ENCODE data around the gene SIAE.

Gene SIAE, protein sequence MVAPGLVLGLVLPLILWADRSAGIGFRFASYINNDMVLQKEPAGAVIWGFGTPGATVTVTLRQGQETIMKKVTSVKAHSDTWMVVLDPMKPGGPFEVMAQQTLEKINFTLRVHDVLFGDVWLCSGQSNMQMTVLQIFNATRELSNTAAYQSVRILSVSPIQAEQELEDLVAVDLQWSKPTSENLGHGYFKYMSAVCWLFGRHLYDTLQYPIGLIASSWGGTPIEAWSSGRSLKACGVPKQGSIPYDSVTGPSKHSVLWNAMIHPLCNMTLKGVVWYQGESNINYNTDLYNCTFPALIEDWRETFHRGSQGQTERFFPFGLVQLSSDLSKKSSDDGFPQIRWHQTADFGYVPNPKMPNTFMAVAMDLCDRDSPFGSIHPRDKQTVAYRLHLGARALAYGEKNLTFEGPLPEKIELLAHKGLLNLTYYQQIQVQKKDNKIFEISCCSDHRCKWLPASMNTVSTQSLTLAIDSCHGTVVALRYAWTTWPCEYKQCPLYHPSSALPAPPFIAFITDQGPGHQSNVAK

DNA sequence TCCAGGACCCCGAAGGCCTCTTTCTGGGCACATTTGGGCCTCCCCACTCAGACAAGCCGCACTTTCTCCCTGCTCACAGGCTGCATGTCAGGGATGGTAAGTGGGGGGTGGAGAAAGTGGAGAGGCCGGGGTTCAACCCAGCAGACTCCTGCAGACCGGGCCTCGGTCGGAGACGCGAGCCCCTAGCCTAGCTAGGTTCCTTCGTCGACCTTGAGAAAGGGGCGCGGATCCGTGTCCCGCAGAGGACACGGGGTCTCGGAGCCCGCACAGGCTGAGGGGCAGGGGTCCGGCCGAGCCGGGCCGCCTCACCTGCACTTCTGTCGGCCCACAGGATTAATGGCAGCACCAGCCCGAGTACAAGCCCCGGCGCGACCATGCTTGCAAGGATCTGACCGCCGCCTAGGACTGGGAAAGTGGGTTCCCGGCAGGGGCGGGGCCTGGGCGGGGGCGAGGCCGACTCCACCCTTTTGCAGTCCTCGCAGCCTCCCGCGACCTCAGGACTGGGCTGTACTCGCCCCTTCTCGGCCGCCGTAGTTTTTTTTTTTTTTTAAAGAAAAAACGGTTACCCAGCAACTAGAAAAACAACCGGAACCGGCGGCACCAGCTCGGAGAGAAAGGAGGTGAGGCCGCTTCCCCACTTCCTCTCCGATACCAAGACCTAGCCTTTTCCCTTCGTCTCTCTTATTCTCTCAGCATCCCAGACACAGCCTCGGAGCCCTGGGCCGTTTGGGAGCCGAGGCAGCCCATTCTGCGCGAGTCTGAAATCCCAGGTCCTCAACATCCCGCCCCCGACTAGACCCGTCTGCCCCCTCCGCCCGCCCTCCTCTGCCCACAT lies at the start of gene SIAE, which contains the start of gene SPA17:
TSS of gene SIAE (minus strand) at position 407 of the 835 bp plus-strand sequence. CDS start at position 376, 31 bp downstream.
TSS of gene SPA17 (plus strand) at position 572 of the 835 bp plus-strand sequence. CDS start 1,361 bp downstream, outside the sequence.
- DNase-seq (ENCODE audit: low read depth in 3 of 3) = peak; percentile 80 to 84 (median 82)

GRCh38 chr11:124722176-124722575 lies 48.6 kb upstream of the SIAE start:
- no peak for DNase-seq (ENCODE audit: low read depth in 3 of 3)

GRCh38 chr11:124719534-124719933 lies 46.0 kb upstream of the SIAE start:
- no peak for DNase-seq (ENCODE audit: low read depth in 3 of 3)

GRCh38 chr11:124718801-124719200 lies 45.3 kb upstream of the SIAE start:
- DNase-seq (ENCODE audit: low read depth in 3 of 3) = no peak

DNA sequence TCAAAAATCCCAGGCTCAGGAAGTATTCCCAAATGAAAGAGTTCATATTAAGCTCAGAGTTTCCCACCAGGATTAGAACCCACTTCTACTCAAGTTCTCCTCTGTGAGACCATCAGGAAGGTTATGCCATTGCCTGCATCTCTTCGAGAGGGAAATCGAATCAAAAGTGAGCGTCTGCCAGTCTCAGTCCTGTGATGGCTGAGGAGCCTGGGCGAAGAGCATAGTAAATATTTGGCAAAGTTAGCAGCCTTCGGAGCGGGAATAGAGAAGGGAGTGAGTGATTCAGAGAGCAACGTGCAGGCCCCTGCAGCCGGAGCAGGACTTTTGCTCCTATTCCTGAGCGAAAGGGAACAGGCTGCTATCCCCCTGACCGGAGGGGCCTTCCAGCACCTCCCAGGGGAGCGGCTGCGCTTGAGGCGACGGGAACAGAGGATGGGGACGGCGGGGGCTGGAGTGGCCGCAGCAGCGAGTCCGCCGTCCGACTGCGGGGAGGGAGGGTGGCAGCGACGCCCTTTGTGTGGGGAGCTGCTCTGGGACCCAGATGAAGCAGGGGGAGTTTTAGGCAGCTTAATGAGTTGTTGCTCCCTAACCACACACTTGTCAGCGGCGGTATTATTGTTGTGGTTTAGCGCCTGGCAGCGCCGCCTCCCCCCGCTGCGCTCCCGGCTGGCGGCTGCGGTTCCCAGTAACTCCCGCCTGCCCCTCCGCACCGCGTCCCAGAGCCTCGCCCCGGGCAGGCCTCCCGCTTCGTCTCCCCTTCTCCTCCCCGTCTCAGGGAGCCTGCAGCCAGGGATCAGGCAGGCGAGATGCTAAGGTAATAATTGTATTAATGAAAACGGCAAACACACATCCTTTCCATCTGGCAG lies 44.5 kb upstream of the SIAE start:
- no peak for DNase-seq (ENCODE audit: low read depth in 3 of 3)

DNA sequence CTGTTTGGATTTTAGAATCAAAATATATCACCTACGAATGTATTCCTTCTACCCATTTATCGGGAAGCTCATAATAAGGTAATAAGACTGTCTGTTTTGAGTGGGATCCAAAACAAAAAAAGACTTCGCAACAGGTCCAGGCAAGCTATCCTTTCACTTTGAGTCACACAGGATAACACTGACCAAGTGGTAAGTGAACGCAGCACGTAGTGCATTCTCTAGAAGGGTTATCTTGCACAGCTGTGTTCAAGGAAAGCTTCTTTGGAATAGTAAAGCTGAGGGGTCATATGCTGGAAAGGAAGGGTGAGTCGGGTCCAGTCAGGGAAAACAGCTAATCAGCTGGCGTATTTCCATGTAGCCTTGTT lies 43.9 kb upstream of the SIAE start:
- DNase-seq (ENCODE audit: low read depth in 3 of 3) = no peak

DNA sequence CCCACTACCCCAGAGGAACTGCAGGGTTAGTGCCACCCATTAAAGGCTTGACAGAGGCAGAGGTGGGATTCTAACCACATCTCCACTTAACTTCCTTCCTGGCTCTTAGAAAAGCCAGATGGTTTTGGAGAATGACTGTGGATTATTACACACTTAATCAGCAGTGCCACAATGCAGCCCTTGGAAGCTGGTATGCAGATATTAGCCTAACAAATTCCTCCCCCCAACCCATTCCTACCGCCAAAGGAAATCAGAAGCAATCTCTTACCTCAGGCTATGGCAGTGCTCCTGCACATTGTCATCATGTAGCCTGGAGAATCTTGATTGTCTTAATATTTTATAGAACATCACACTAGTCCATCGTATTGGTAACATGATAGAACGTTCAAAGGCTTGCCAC lies 43.1 kb upstream of the SIAE start:
- no peak for DNase-seq (ENCODE audit: low read depth in 3 of 3)

DNA sequence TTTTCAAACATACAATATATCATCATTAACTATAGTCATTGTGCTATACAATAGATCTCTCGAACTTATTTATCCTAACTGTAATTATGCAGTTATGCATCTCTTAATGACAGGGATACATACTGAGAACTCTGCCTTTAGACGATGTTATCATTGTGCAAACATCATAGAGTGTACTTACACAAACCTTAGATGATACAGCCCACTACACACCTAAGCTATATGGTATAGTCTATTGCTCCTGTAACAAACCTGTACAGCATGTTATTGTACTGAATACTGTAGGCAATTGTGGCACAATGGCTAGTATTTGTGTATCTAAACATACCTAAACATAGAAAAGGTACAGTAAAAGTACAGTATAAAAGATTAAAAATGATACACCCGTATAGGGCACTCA lies 38.9 kb upstream of the SIAE start:
- DNase-seq (ENCODE audit: low read depth in 3 of 3) = no peak

DNA sequence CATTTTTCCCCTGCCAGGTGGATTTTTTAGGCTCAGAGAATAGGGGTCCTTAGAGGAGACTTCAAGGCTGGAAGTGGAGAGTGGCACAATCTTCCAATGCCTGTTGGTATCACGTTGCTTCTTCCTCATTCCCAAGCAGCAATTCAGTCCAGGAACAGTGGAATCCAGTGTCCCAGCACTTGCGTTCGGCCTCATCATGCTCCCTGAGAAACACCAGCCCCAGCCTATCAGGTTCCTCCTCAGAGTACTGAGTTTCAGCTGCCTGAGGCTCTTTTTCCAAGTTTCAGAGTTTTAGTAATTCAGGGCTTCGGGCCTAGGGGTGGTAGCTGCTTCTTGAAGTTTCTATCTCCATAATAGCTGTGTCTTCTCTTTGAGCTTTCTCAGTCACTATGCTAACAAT lies 34.3 kb upstream of the SIAE start:
- DNase-seq (ENCODE audit: low read depth in 3 of 3) = no peak

- no peak for DNase-seq (ENCODE audit: low read depth in 3 of 3)
These were observed 26.5 kb upstream of the SIAE start for GRCh38 chr11:124700028-124700427.

DNA sequence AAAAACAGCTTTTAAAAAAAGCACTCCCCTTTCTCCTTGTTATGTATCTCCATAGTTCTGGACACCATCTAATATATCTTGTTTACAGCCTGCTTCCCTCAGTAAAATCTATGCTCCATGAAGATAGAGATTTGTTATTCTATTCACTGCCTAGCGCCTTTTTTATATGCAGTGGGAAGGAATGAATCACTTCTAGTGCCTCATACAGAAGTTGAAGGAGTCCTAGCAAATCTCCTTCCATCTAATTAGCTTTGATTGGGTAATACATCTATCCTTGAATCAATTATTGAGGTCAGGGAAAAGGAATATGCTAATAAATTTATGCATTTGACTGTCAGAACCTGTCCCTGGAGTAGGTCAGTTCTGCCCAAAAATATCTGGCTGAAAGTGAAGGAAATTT lies 26.0 kb upstream of the SIAE start:
- no peak for DNase-seq (ENCODE audit: low read depth in 3 of 3)

GRCh38 chr11:124693142-124693541 lies 19.6 kb upstream of the SIAE start:
- DNase-seq (ENCODE audit: low read depth in 3 of 3) = no peak

GRCh38 chr11:124682443-124682842 lies 8.9 kb upstream of the SIAE start:
- no peak for DNase-seq (ENCODE audit: low read depth in 3 of 3)

DNA sequence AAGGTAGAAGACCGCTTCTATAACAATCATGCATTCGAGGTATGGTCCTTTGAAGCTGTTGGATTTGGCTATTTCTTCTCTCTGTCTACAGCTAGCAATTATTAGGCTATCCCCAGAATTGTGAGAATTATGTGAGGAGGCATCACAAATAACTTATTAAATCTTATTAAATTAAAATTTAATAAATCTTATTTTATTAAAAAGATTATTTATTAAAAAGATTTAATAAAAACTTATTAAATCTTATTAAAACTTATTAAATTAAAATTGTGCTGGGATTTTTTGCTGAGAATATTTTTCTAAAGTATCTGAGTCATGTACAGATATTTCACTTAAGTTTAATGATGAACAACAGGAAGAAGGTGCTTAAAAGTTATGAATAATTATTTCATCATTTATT lies 7.9 kb upstream of the SIAE start:
- DNase-seq (ENCODE audit: low read depth in 3 of 3) = no peak

GRCh38 chr11:124678416-124678815 lies 4.9 kb upstream of the SIAE start:
- no peak for DNase-seq (ENCODE audit: low read depth in 3 of 3)

- DNase-seq (ENCODE audit: low read depth in 3 of 3) = no peak
These were observed 2.8 kb upstream of the SIAE start for GRCh38 chr11:124676386-124676785.

- DNase-seq (ENCODE audit: low read depth in 3 of 3) = no peak
These were observed 1.0 kb upstream of the SIAE start for GRCh38 chr11:124674571-124674970.

- no peak for DNase-seq (ENCODE audit: low read depth in 3 of 3)
These were observed 604 bp upstream of the SIAE start for GRCh38 chr11:124674168-124674517.

DNA sequence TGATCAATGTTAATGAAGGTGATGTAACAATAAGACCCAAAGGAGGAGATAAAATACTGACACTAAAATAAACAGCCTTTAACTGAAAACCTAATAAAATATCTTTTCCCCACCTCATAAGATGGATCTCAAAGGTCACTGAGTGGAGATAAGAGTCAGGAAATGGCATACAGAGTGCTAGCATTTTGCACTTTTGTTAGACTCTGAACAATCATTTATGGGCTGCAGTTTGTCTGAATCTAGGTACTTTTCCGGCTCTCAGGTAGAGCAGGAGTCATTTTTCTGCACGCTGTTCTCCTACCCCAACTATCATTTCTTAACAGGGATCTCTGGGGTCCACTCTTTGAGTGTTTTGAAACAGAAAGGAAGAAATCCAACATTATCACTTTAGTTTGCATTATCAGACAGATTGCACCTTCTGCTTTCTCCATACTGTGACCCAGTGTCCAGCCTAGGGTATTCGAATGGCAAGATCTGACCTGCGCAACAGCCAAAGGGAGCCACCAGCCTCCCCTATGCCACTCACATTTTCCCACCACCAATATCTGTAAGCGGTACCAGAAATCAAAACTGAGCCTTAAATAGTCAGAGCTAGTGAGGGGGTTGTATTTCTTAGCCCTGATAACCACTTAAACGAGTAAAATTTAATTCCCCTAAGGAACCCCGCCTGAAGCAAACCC lies 863 bp downstream of the SIAE start:
- no peak for DNase-seq (ENCODE audit: low read depth in 3 of 3)

DNA sequence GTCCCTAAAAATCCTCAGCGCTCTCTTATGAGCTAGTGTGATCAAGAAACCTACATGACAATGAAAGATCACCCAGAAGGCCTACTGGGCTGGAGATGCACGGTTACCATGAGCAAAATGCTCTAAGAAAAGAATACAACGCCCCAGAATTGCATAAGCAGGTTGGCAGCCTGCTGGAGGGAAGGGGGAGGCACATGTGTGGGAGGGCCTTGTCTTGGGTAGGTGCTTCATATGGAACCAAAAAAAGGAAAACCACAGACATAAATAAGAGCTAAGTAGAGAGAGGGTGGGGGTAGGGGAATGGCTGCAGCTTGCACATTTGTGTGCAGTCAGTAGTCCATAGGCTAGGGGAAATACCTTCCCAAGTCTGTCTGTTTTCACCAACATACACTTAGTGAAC lies 2.8 kb downstream of the SIAE start:
- no peak for DNase-seq (ENCODE audit: low read depth in 3 of 3)

- DNase-seq (ENCODE audit: low read depth in 3 of 3) = peak in 2 of 3 donors; percentile 11 to 40
These were observed 4.3 kb downstream of the SIAE start for GRCh38 chr11:124669193-124669592.
